GM23338 (cell line): ENCODE measurements around the gene LRRC17. TPM values are rescaled to one million over a fixed set of nuclear protein-coding genes. Genes with fewer than 3 reads are reported as not detected.

ENCODE experiments used
- ATAC-seq: fragments of 200-7000 bp; cut with Tn5 transposase; 3 replicates; pipeline ENCODE4 v1.9.1; 2020
- DNase-seq: peaks from one replicate; pipeline ENCODE4 v3.0.0-alpha.2; 2015; ENCODE audit warnings: low spot score
- H2AFZ ChIP-seq: fragments of 200-600 bp; sonication (generic); 2 replicates; pipeline ENCODE4 v1.8.0; 2016; ENCODE audit warnings: antibody characterized with exemption, mild to moderate bottlenecking, moderate library complexity
- H3F3A ChIP-seq: fragments of 200-600 bp; sonication (generic); replicated peaks from 2 replicates; pipeline ENCODE4 v1.8.0; 2017; ENCODE audit warnings: antibody characterized with exemption, mixed run types, low read depth
- H3K27ac ChIP-seq: fragments of 200-600 bp; sonication (generic); 2 replicates; pipeline ENCODE4 v1.6.1; 2016; ENCODE audit warnings: low read depth
- H3K27me3 ChIP-seq: fragments of 200-600 bp; sonication (generic); 2 replicates; pipeline ENCODE4 v1.8.0; 2016; ENCODE audit warnings: mild to moderate bottlenecking, mixed run types, moderate library complexity; ENCODE audit not compliant: insufficient read depth
- H3K36me3 ChIP-seq: fragments of 200-600 bp; sonication (generic); 2 replicates; pipeline ENCODE4 v1.8.0; 2016; ENCODE audit warnings: mild to moderate bottlenecking; ENCODE audit not compliant: insufficient read depth
- H3K4me1 ChIP-seq: fragments of 200-600 bp; sonication (generic); 2 replicates; pipeline ENCODE4 v1.8.0; 2016; ENCODE audit warnings: mild to moderate bottlenecking, moderate library complexity; ENCODE audit not compliant: insufficient read depth
- H3K4me2 ChIP-seq: fragments of 200-600 bp; sonication (generic); 2 replicates; pipeline ENCODE4 v1.7.1; 2017; ENCODE audit warnings: mixed run types
- H3K4me3 ChIP-seq: fragments of 200-600 bp; sonication (generic); 2 replicates; pipeline ENCODE4 v1.6.1; 2016; ENCODE audit warnings: mixed run types
- H3K79me2 ChIP-seq: fragments of 200-600 bp; sonication (generic); replicated peaks from 2 replicates; pipeline ENCODE4 v1.8.0; 2017; ENCODE audit warnings: mild to moderate bottlenecking; ENCODE audit not compliant: insufficient read depth
- H3K9me2 ChIP-seq: fragments of 200-600 bp; sonication (generic); 2 replicates; pipeline ENCODE4 v1.8.0; 2017; ENCODE audit not compliant: insufficient read depth
- H4K20me1 ChIP-seq: fragments of 200-600 bp; sonication (generic); replicated peaks from 2 replicates; pipeline ENCODE4 v1.8.0; 2017; ENCODE audit warnings: mild to moderate bottlenecking; ENCODE audit not compliant: insufficient read depth
- H3K27ac Mint-ChIP-seq: 2 replicates; pipeline ENCODE4 v1.8.0; 2020; ENCODE audit warnings: inconsistent platforms, mild to moderate bottlenecking, moderate library complexity, mixed read lengths
- H3K27me3 Mint-ChIP-seq: 3 replicates; pipeline ENCODE4 v1.8.0; 2022; ENCODE audit warnings: low read depth, mild to moderate bottlenecking, moderate library complexity, mixed read lengths, inconsistent platforms; ENCODE audit not compliant: insufficient read depth, poor library complexity
- H3K36me3 Mint-ChIP-seq: 3 replicates; pipeline ENCODE4 v1.8.0; 2021; ENCODE audit warnings: low read depth, mild to moderate bottlenecking, inconsistent platforms, moderate library complexity, mixed read lengths
- H3K4me1 Mint-ChIP-seq: 3 replicates; pipeline ENCODE4 v1.8.0; 2020; ENCODE audit warnings: mild to moderate bottlenecking, inconsistent platforms, mixed read lengths
- H3K4me3 Mint-ChIP-seq: 3 replicates; pipeline ENCODE4 v1.8.0; 2021; ENCODE audit warnings: moderate library complexity, mild to moderate bottlenecking, inconsistent platforms, mixed read lengths
- H3K9me3 Mint-ChIP-seq: 3 replicates; pipeline ENCODE4 v1.8.0; 2020; ENCODE audit warnings: moderate library complexity, mild to moderate bottlenecking, inconsistent platforms, mixed read lengths
- CREB1 ChIP-seq: fragments of 250-450 bp; sonication (Bioruptor Pico); IDR thresholded peaks from 2 replicates; pipeline ENCODE4 v1.5.0; 2020; ENCODE audit warnings: low read depth, mild to moderate bottlenecking, moderate library complexity
- EZH2 ChIP-seq: fragments of 200-600 bp; sonication (generic); IDR thresholded peaks from one replicate; pipeline ENCODE4 v1.8.0; 2017; ENCODE audit warnings: antibody characterized with exemption, mild to moderate bottlenecking, low read depth; ENCODE audit not compliant: unreplicated experiment
- EZH2phosphoT487 ChIP-seq: fragments of 200-600 bp; sonication (generic); IDR thresholded peaks from one replicate; pipeline ENCODE4 v1.8.1; 2018; ENCODE audit warnings: antibody characterized with exemption; ENCODE audit not compliant: unreplicated experiment
- JUNB ChIP-seq: IDR thresholded peaks from one replicate; pipeline ENCODE4 v1.6.1; 2016; ENCODE audit warnings: antibody characterized with exemption; ENCODE audit not compliant: unreplicated experiment
- NANOG ChIP-seq: IDR thresholded peaks from 2 replicates; pipeline ENCODE4 v1.6.1; 2016; ENCODE audit warnings: antibody characterized with exemption, borderline replicate concordance
- POLR2AphosphoS5 ChIP-seq: IDR thresholded peaks from 2 replicates; pipeline ENCODE4 v1.6.1; 2016; ENCODE audit warnings: antibody characterized with exemption, low read depth
- STAT1 ChIP-seq: IDR thresholded peaks from one replicate; pipeline ENCODE4 v1.6.1; 2016; ENCODE audit warnings: antibody characterized with exemption; ENCODE audit not compliant: unreplicated experiment
- ZNF114 ChIP-seq: fragments of 250-450 bp; sonication (Bioruptor Pico); IDR thresholded peaks from 2 replicates; pipeline ENCODE4 v1.5.0; 2020; ENCODE audit warnings: mild to moderate bottlenecking, moderate library complexity
- ZNF331 ChIP-seq: fragments of 250-450 bp; sonication (Bioruptor Pico); IDR thresholded peaks from 2 replicates; pipeline ENCODE4 v1.5.0; 2020; ENCODE audit warnings: low read depth, mild to moderate bottlenecking, moderate library complexity
- polyA plus RNA-seq: library from polyadenylated mRNA; unstranded; fragments of >200 nt; fragmentation: Nextera tagmentation; extraction: Ambion mirVana; gene quantifications from 2 replicates; pipeline ENCODE4 v1.2.1, GENCODE V29; 2016
- total RNA-seq: library from RNA; depleted of rRNA; stranded (reverse); fragments of >200 nt; shearing (Covaris generic); gene quantifications from 2 replicates; pipeline ENCODE4 v1.2.3, GENCODE V29; 2014
- TF ChIP-seq, protein P1 (sequence below), 2 experiments: fragments of 200-600 bp in 1 of 2; sonication (generic) in 1 of 2; conservative IDR thresholded peaks; 2 replicates each; pipeline versions ENCODE4 v1.5.1 to v1.6.1; 2016 to 2017; ENCODE audit warnings: antibody characterized with exemption in 2 of 2, low read depth in 2 of 2, mild to moderate bottlenecking in 2 of 2, moderate library complexity in 1 of 2
- TF ChIP-seq, protein P2 (sequence below): fragments of 250-450 bp; sonication (Bioruptor Pico); IDR thresholded peaks from 2 replicates; pipeline ENCODE4 v1.5.0; 2020; ENCODE audit warnings: mild to moderate bottlenecking, moderate library complexity
- TF ChIP-seq, protein P3 (sequence below): IDR thresholded peaks from one replicate; pipeline ENCODE4 v1.6.1; 2018; ENCODE audit warnings: antibody characterized with exemption; ENCODE audit not compliant: unreplicated experiment
- TF ChIP-seq, protein P4 (sequence below): IDR thresholded peaks from 2 replicates; pipeline ENCODE4 v1.6.1; 2016; ENCODE audit warnings: antibody characterized with exemption

The LRRC17 gene
- total and polyA plus RNA-seq, 2 experiments from 2014 or later: 2.8 to 3.1 TPM

DNA sequence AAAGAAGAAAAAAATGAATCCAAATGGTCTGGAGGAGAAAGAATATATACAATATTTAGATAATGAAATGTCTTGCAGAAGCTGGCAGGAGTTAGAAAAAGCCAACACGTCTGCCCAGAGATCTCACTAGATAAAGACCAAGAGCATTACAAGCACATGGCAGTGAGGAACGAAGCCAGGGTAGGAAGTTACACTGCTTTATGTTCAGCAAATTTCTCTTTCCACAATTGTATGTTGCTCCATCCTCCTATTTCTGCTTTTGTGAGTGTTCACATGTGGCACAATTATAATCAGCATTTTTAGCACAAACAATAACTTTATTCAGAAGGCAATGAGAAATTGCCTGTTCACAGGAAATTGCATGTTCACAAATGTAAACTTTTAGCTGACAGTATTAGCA, 53.7 kb downstream of the LRRC17 start:
- H3K4me2 ChIP-seq: no peak overlapping the region
- Mint-ChIP-seq H3K4me3 (no peak overlapping the region), H3K4me1 (no peaks in the 10 kb centered on the region), H3K36me3 (peaks cover 2% of the 10 kb centered on the region; the same call in 2 of the 3 replicates), H3K27ac (no peak overlapping the region), H3K27me3 (no peaks in the 10 kb centered on the region), H3K9me3 (peaks cover 4% of the 10 kb centered on the region; the same call in 1 of the 3 replicates)
- no peaks in the 10 kb centered on the region for H3F3A ChIP-seq
- H3K36me3 ChIP-seq: no peaks in the 10 kb centered on the region
- no peaks in the 10 kb centered on the region for H3K4me1 ChIP-seq
- ATAC-seq (no peak), DNase-seq (no peak)
- no peak for TF ChIP-seq POLR2AphosphoS5
- TF ChIP-seq ZNF114: no peak
- no peak for TF ChIP-seq EZH2
- TF ChIP-seq CREB1 (CRISPR knock-in tag): no peak
- TF ChIP-seq NANOG: no peak
- TF ChIP-seq EZH2phosphoT487: no peak
- TF ChIP-seq, protein P1, sequence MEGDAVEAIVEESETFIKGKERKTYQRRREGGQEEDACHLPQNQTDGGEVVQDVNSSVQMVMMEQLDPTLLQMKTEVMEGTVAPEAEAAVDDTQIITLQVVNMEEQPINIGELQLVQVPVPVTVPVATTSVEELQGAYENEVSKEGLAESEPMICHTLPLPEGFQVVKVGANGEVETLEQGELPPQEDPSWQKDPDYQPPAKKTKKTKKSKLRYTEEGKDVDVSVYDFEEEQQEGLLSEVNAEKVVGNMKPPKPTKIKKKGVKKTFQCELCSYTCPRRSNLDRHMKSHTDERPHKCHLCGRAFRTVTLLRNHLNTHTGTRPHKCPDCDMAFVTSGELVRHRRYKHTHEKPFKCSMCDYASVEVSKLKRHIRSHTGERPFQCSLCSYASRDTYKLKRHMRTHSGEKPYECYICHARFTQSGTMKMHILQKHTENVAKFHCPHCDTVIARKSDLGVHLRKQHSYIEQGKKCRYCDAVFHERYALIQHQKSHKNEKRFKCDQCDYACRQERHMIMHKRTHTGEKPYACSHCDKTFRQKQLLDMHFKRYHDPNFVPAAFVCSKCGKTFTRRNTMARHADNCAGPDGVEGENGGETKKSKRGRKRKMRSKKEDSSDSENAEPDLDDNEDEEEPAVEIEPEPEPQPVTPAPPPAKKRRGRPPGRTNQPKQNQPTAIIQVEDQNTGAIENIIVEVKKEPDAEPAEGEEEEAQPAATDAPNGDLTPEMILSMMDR (conservative IDR thresholded peaks at IDR 0.05; ENCODE audit: low read depth in 2 of 2): no peak
- no peak for TF ChIP-seq STAT1
- TF ChIP-seq, protein P2, sequence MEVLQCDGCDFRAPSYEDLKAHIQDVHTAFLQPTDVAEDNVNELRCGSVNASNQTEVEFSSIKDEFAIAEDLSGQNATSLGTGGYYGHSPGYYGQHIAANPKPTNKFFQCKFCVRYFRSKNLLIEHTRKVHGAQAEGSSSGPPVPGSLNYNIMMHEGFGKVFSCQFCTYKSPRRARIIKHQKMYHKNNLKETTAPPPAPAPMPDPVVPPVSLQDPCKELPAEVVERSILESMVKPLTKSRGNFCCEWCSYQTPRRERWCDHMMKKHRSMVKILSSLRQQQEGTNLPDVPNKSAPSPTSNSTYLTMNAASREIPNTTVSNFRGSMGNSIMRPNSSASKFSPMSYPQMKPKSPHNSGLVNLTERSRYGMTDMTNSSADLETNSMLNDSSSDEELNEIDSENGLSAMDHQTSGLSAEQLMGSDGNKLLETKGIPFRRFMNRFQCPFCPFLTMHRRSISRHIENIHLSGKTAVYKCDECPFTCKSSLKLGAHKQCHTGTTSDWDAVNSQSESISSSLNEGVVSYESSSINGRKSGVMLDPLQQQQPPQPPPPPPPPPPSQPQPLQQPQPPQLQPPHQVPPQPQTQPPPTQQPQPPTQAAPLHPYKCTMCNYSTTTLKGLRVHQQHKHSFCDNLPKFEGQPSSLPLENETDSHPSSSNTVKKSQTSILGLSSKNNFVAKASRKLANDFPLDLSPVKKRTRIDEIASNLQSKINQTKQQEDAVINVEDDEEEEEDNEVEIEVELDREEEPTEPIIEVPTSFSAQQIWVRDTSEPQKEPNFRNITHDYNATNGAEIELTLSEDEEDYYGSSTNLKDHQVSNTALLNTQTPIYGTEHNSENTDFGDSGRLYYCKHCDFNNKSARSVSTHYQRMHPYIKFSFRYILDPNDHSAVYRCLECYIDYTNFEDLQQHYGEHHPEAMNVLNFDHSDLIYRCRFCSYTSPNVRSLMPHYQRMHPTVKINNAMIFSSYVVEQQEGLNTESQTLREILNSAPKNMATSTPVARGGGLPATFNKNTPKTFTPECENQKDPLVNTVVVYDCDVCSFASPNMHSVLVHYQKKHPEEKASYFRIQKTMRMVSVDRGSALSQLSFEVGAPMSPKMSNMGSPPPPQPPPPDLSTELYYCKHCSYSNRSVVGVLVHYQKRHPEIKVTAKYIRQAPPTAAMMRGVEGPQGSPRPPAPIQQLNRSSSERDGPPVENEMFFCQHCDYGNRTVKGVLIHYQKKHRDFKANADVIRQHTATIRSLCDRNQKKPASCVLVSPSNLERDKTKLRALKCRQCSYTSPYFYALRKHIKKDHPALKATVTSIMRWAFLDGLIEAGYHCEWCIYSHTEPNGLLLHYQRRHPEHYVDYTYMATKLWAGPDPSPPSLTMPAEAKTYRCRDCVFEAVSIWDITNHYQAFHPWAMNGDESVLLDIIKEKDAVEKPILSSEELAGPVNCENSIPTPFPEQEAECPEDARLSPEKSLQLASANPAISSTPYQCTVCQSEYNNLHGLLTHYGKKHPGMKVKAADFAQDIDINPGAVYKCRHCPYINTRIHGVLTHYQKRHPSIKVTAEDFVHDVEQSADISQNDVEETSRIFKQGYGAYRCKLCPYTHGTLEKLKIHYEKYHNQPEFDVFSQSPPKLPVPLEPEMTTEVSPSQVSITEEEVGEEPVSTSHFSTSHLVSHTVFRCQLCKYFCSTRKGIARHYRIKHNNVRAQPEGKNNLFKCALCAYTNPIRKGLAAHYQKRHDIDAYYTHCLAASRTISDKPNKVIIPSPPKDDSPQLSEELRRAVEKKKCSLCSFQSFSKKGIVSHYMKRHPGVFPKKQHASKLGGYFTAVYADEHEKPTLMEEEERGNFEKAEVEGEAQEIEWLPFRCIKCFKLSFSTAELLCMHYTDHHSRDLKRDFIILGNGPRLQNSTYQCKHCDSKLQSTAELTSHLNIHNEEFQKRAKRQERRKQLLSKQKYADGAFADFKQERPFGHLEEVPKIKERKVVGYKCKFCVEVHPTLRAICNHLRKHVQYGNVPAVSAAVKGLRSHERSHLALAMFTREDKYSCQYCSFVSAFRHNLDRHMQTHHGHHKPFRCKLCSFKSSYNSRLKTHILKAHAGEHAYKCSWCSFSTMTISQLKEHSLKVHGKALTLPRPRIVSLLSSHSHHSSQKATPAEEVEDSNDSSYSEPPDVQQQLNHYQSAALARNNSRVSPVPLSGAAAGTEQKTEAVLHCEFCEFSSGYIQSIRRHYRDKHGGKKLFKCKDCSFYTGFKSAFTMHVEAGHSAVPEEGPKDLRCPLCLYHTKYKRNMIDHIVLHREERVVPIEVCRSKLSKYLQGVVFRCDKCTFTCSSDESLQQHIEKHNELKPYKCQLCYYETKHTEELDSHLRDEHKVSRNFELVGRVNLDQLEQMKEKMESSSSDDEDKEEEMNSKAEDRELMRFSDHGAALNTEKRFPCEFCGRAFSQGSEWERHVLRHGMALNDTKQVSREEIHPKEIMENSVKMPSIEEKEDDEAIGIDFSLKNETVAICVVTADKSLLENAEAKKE: no peak
- TF ChIP-seq, protein P3, sequence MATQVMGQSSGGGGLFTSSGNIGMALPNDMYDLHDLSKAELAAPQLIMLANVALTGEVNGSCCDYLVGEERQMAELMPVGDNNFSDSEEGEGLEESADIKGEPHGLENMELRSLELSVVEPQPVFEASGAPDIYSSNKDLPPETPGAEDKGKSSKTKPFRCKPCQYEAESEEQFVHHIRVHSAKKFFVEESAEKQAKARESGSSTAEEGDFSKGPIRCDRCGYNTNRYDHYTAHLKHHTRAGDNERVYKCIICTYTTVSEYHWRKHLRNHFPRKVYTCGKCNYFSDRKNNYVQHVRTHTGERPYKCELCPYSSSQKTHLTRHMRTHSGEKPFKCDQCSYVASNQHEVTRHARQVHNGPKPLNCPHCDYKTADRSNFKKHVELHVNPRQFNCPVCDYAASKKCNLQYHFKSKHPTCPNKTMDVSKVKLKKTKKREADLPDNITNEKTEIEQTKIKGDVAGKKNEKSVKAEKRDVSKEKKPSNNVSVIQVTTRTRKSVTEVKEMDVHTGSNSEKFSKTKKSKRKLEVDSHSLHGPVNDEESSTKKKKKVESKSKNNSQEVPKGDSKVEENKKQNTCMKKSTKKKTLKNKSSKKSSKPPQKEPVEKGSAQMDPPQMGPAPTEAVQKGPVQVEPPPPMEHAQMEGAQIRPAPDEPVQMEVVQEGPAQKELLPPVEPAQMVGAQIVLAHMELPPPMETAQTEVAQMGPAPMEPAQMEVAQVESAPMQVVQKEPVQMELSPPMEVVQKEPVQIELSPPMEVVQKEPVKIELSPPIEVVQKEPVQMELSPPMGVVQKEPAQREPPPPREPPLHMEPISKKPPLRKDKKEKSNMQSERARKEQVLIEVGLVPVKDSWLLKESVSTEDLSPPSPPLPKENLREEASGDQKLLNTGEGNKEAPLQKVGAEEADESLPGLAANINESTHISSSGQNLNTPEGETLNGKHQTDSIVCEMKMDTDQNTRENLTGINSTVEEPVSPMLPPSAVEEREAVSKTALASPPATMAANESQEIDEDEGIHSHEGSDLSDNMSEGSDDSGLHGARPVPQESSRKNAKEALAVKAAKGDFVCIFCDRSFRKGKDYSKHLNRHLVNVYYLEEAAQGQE: no peak
- no peak for TF ChIP-seq ZNF331 (CRISPR knock-in tag)
- TF ChIP-seq, protein P4, sequence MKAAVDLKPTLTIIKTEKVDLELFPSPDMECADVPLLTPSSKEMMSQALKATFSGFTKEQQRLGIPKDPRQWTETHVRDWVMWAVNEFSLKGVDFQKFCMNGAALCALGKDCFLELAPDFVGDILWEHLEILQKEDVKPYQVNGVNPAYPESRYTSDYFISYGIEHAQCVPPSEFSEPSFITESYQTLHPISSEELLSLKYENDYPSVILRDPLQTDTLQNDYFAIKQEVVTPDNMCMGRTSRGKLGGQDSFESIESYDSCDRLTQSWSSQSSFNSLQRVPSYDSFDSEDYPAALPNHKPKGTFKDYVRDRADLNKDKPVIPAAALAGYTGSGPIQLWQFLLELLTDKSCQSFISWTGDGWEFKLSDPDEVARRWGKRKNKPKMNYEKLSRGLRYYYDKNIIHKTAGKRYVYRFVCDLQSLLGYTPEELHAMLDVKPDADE: no peak
- TF ChIP-seq JUNB: no peak
- H3K27ac ChIP-seq: no peak overlapping the region
- H2AFZ ChIP-seq: no peak overlapping the region
- no peaks in the 10 kb centered on the region for H3K27me3 ChIP-seq
- no peaks in the 10 kb centered on the region for H4K20me1 ChIP-seq
- no peaks in the 10 kb centered on the region; the same call in 1 of the 2 replicates for H3K9me2 ChIP-seq
- H3K4me3 ChIP-seq: no peak overlapping the region
- H3K79me2 ChIP-seq: no peaks in the 10 kb centered on the region
